GM19193 (cell line): ENCODE measurements around the gene CDKL5.

Experiments used
- POLR2A ChIP-seq: IDR thresholded peaks from 4 replicates; pipeline ENCODE4 v1.6.1; 2011; ENCODE audit not compliant: insufficient read depth, insufficient read length; ENCODE audit errors: extremely low read depth

The CDKL5 gene

DNA sequence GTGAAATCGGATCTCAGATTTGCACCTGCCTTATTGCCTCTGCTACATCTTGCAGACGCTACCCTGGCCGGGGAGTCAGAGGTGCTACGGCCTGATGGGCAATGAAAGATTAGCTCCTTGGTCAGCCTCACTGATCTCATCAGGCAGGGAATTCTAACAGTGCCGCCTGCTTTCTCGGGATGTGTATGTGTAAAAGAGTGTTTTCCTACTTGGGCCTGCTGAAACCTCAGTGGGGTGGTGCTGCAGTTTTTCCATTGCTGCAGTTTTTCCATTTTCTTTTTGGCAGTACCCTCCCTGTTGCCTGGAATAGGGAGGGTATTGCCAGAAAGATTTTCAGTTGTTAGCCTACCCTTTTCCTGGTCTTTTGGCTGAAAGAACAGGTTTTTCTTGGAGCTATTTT lies 117.5 kb downstream of the CDKL5 start:
- TF ChIP-seq POLR2A = no peak

DNA sequence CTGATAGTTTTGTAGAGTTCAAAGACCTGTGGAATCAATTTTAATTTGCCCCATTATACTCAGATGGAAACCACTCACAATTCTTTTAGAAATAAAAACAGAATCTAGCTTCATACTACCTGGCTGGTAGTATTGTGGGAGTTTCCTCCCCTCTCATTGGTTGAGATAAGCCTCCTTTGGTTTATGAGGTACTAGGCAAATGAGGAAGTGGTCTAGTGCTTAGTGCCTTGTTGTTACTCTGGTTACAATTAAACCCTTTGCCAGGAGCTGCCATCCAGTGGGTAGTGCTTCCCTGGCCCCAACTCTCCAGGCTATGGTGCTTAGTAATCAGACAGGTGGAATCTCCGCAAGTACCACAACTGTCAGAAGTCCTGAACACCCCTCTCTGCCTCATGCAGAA lies 118.3 kb downstream of the CDKL5 start:
- no peak for TF ChIP-seq POLR2A

DNA sequence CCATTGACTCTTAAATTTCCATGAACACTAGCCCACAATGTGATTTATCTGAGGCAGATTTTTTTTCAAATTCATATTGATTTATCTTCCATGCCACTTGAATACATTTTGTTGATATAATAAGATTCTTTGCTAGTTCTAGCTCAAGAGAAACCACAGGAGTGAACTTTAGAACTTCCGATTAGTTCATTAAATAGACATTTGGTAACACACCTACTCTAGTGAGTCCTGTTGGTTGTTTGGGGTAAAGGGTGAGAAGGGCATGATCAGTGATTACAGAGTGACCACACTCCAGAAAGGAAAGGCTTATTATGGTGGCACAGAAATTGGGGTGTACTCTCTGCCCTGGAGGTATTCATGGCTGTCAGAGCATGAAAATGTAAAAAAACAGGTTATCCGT lies 120.4 kb downstream of the CDKL5 start:
- TF ChIP-seq POLR2A = no peak

DNA sequence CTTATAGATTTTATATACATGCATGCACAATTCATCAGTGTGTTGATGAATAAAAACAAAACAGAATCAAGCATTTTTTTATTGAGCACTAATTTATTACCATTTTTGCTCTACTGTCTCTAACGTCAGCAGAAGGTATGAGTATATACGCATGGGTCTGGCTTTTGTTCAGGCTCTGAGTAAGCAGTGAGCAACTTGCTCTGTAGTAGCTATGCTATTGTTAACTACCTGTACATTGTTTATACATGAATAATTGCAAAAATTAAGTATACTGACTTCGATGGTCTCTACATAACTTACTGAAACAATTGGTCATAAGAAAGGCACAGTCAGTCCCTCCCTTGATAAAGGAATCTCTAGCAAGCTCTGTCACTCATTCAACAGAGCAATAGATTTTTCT lies 123.6 kb downstream of the CDKL5 start:
- TF ChIP-seq POLR2A = no peak

DNA sequence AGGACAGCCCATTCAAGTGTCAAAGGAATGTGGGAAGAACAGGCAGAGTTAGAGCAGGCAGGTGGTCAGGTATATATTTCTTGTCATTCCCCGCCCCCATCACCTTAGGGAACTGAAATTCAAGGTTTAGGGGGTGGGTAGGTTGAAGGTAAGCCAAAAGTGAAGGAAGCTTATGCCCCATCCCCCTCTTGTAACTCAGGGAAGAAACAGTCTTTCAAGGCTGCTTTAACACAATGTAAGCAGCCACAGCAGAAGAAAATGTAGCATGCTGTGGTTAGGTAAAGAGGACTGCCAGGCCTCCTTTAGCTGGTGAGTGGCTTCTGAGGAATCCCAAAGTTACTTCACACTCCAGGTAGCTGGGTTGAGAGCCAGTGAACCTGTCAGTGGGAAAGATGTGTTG lies 124.2 kb downstream of the CDKL5 start:
- no peak for TF ChIP-seq POLR2A

DNA sequence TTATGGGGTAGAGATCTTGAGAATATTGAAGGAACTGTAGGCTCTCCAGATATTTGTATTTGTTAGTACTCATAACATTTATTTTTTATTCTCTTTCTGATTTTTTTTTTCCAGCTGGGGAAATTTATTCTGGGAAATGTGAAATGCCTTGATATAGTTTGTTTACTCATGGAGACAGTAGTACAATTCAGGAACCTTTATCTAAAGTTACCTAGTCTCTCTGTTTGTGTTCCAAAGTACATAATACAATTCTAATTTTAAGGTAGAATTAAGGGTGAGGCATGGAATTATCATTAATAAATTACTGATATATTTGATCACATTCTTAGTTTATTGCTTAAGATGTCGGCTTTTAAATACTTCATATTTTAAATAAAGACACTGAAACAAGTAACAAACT lies 132.5 kb downstream of the CDKL5 start:
- TF ChIP-seq POLR2A = no peak

DNA sequence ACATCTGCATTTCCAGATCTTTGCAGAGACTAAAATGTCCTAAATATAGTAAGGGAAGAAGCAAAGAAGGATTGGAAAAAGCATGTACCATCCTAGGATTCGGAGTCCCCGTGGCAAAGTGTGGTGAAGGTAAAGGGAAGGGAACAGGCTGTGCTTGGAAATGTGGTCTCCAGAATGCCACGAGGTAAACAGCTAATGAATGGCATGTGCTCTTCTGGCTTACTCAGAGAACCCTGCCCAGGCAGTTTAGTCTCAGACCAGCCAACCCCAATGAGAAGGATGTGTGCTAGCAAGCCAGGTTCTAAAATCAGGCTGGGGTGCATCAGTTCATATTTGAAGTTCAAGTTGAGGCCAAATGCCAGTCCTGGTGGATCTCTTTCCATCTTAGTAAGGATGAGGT lies 133.4 kb downstream of the CDKL5 start:
- TF ChIP-seq POLR2A = no peak

DNA sequence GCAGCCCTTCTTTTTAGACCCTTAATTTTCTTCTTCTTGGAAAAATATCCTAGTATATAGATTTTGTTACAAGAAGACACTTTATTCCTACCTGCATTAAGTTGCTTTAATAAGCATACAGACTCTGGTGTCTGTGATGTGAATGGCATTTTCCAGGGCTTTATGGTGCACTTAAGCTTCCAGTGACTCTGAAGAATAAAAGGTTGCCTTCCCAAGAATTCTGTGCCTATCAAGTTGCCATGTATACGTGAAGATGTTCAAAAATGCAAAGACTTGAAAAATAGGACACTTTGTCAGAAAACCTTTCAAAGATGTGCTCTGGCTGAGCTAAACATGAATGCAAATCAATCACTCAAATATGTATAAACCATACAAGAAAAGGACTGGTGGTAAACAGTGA lies 135.6 kb downstream of the CDKL5 start:
- no peak for TF ChIP-seq POLR2A

DNA sequence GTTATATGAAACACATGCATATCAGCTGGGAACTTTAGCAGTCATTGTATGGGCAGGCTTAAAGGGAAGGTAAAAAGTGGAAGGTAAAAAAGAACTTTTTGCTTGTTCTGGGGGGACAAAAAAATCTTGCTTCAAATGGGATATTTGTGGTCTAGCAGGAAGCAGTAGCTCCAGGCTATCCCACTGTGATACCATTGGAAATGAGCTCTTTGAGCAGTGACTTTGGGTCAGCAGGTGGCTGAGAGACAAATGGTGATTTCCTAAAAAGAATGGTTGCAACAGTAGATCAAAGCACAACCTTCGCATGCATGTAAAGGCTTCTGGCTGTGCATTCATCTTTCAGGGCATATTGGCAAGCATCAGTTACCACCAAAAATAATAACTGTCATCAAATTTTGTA lies 140.3 kb downstream of the CDKL5 start:
- TF ChIP-seq POLR2A = no peak

DNA sequence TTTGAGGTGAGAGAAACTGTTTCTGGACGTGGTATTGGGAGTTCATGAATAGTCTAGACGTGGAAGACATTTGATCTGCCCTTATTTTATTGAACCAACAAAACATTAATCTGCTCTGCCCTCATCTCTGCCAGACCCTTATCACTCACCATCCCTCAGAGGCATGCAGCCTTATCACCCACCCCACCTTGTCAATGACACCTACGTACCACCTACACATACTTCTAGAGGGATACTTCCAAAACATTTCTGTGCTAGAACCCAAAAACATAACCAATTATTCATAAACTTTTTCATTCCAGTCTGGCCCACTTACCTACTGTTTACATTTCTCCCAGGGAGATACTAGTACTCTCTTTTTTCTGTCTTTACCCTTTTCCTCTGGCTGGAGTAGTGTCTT lies 141.3 kb downstream of the CDKL5 start:
- no peak for TF ChIP-seq POLR2A

DNA sequence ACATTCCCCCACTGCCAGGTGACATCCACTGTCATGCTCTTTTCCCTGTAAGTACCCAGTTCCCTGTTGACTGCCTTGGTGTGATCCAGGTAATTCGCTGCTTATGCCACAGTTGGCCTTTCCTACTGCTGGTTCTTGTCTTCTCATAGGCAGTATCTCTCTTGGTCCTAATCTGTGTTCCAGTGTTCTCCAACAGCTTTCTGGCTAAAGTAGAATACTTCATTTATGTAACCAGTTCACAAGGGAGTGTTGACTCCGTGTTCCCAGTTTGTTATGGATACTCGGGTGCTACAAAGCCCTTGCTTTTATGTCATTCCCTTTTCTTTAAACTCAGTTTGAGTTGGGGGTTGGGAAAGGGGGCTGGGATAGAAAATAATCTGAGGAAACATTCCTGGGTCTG lies 148.1 kb downstream of the CDKL5 start:
- no peak for TF ChIP-seq POLR2A

DNA sequence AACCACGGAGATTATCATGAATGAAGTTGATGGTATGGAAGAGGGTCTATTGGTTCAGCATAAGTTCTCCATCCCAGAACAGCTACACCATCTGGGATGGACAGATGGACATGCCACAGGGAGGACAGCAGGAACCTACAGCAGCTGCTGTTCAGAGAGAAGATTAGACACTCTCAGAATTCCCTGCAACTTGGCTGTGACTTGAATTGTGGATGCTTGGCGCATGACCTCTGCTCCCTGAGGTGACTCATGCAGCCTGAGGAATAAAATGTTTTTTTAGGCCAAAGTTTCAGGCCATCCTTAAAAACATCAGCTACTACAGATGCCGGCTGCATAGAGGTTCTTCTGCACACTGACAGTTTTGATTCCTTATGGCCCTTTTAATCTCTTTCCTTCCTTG lies 149.2 kb downstream of the CDKL5 start:
- no peak for TF ChIP-seq POLR2A

DNA sequence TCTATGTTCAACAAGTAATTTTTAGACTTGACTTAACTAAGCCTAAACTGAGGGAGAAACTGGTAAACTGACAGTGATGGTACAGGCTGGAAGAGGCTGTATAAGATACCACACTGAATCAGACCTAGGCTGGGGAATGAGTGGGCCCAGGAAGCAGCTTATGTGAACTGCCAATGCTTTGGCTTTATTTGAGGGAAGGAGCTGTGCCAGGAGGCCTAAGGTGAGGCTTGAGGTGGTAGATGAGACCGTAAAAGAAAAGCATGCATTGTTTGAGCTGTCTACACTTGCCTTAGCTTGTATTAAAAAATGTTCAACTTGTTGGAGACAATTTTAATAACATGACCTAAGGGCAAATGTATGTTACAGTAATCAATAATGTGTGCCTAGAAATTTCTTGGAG lies 150.3 kb downstream of the CDKL5 start:
- no peak for TF ChIP-seq POLR2A

DNA sequence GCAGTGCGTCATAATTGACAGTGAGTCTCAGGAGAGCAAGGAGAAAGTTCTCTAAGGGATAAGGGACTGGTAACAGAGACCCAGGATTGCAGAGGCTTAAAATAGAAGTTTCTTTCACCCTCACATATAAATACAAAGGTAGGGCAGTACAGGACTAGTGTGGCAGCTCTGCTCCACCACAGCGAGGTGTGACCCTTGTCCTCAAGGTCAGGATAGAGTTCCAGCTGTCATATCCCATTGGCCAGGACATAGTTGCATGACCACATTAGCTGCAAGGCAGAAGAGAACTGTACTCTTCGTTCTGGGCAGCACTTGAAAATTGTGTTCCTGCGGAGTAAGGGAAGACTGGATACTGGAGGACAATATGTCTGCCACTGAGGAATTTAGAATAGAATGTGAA lies 152.0 kb downstream of the CDKL5 start:
- TF ChIP-seq POLR2A = no peak

DNA sequence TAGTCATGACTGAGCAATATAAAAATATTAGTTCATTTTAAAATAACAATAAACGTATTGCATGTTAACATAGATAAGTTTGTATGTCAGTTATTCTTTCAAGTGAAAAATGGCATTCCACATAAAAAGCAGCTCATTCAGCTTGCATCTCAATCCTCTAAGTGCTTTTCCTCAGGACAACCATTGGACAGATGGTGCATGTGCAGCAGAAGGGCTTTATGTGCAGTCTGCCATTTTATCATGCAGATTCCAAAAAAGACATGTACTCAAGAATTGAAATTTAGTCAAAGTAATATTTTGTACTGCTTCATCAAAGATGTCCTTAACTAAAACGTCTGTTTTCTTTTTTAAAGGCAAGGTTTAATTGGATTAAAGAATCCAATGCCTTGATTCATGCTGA lies 153.1 kb downstream of the CDKL5 start:
- no peak for TF ChIP-seq POLR2A

DNA sequence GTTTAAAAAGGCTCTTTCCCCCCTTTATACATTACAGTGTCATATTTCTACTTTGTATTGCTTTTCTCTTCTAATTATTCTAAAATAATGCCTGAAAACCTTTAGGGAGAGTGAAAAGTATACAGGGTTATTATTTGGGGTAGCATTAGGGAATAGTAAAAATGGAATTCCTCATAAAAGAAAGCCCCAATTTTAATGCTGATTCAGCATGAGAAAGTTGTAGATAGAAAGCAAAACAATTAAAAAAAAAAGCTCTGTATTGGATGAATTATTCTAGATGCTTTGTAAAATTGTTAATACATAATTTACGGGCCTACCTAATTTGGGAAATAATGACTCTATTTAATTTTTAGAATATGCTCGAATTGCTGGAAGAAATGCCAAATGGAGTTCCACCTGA lies 154.1 kb downstream of the CDKL5 start:
- TF ChIP-seq POLR2A = no peak

DNA sequence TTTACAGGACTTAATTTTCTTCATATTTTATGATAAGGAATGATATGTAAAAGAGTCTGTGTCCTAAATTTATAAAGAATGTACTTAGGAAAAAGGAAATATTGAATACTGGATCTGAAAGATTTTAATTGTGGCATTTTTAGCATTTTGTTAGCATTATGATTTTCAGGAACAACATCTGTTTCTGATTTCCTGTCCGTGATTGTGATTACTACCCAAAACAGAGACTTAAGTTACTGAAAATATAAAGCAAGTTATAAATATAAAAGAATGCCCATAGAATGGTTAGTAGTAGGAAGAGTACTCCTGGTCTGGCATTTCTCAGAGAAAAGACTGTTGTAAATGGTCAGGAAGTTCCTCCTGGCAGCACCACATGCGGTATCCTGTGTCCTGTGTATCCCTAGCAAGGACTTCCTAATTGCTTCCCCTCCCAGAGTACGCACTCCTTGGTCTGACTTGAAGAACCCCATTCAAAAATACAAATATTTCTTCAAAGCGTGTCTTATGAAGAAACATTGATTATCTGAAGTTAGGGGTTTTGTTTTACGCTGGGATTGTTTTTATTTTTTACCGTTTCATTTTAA lies 157.6 kb downstream of the CDKL5 start:
- TF ChIP-seq POLR2A = no peak
